IMR-90 (cell line): ENCODE measurements around the gene SP140L. TPM values are rescaled to one million over a fixed set of nuclear protein-coding genes. Genes with fewer than 3 reads are reported as not detected.
A peak's percentile ranks its signal among the peaks of the same experiment; 100 is the strongest.

Source experiments
- ATAC-seq: fragments of 200-7000 bp; cut with Tn5 transposase; 2 replicates; pipeline ENCODE4 v1.9.1; 2020; ENCODE audit warnings: low read depth, mild to moderate bottlenecking, moderate library complexity
- BruUV-seq: library from RNA; stranded (reverse); fragments of 400-500 nt; replicated peaks from 2 replicates; lab custom pipeline; 2021; lab: Mats Ljungman, UMichigan
- CTCF ChIA-PET: fragments of 300-600 bp; formaldehyde crosslinking; extraction: SDS; loops from one replicate; lab custom pipeline; 2021; ENCODE audit warnings: antibody characterized with exemption; lab: Yijun Ruan, JAX
- POLR2A ChIA-PET: fragments of 300-600 bp; sonication (Branson Sonifier 250); formaldehyde crosslinking; loops from one replicate; lab custom pipeline; 2022; ENCODE audit warnings: antibody characterized with exemption; ENCODE audit not compliant: unreplicated experiment; lab: Charles Lee
- DNase-seq: peaks from one replicate; pipeline ENCODE4 v3.0.0; 2013
- H2AFZ ChIP-seq: replicated peaks from 2 replicates; pipeline ENCODE3; 2013; ENCODE audit warnings: low read length, mild to moderate bottlenecking; ENCODE audit not compliant: poor library complexity
- H2AK5ac ChIP-seq: 2 replicates; pipeline ENCODE4 v1.6.1; 2013; ENCODE audit warnings: low read depth, low read length, inconsistent platforms
- H2AK9ac ChIP-seq: replicated peaks from 2 replicates; pipeline ENCODE3; 2013; ENCODE audit warnings: mild to moderate bottlenecking, low read depth, low read length, moderate library complexity; ENCODE audit not compliant: poor library complexity
- H2BK120ac ChIP-seq: 2 replicates; pipeline ENCODE4 v1.6.1; 2013; ENCODE audit warnings: low read depth, low read length, inconsistent platforms
- H2BK15ac ChIP-seq: 3 replicates; pipeline ENCODE4 v1.6.1; 2013; ENCODE audit warnings: low read depth, low read length, inconsistent platforms
- H2BK20ac ChIP-seq: 2 replicates; pipeline ENCODE4 v1.6.1; 2013; ENCODE audit warnings: low read depth, mild to moderate bottlenecking, inconsistent platforms, low read length, moderate library complexity
- H2BK5ac ChIP-seq: 2 replicates; pipeline ENCODE4 v1.6.1; 2013; ENCODE audit warnings: mild to moderate bottlenecking, low read depth, low read length, inconsistent platforms; ENCODE audit not compliant: poor library complexity, severe bottlenecking
- H3K14ac ChIP-seq: replicated peaks from 2 replicates; pipeline ENCODE4 v1.6.1; 2013; ENCODE audit warnings: low read depth, low read length, inconsistent platforms
- H3K18ac ChIP-seq: 2 replicates; pipeline ENCODE4 v1.6.1; 2013; ENCODE audit warnings: low read depth, low read length, control low read depth
- H3K23ac ChIP-seq: 2 replicates; pipeline ENCODE4 v1.6.1; 2013; ENCODE audit warnings: low read depth, low read length, inconsistent platforms
- H3K27ac ChIP-seq: 2 replicates; pipeline ENCODE4 v1.5.1; 2013; ENCODE audit warnings: mild to moderate bottlenecking, control low read depth, low read length; ENCODE audit not compliant: insufficient read depth
- H3K27me3 ChIP-seq: 2 replicates; pipeline ENCODE4 v1.6.1; 2013; ENCODE audit warnings: low read length; ENCODE audit not compliant: control insufficient read depth, insufficient read depth
- H3K36me3 ChIP-seq: 2 replicates; pipeline ENCODE4 v1.6.1; 2013; ENCODE audit warnings: low read length, mixed read lengths; ENCODE audit not compliant: control insufficient read depth, insufficient read depth
- H3K4ac ChIP-seq: 2 replicates; pipeline ENCODE4 v1.6.1; 2013; ENCODE audit warnings: low read depth, low read length, inconsistent platforms
- H3K4me1 ChIP-seq: 2 replicates; pipeline ENCODE4 v1.6.1; 2013; ENCODE audit warnings: low read length, mixed read lengths; ENCODE audit not compliant: control insufficient read depth, insufficient read depth
- H3K4me2 ChIP-seq: 2 replicates; pipeline ENCODE4 v1.6.1; 2013; ENCODE audit warnings: low read depth, mild to moderate bottlenecking, control low read depth, low read length, moderate library complexity
- H3K4me3 ChIP-seq: 2 replicates; pipeline ENCODE4 v1.5.1; 2013; ENCODE audit warnings: low read depth, mild to moderate bottlenecking, control low read depth, low read length, moderate library complexity; ENCODE audit not compliant: insufficient read depth
- H3K56ac ChIP-seq: 2 replicates; pipeline ENCODE4 v1.6.1; 2013; ENCODE audit warnings: low read length, inconsistent platforms; ENCODE audit not compliant: insufficient read depth; ENCODE audit errors: extremely low read depth
- H3K79me1 ChIP-seq, 2 experiments: 2 replicates each; pipeline ENCODE4 v1.6.1; 2013; ENCODE audit warnings: low read length in 2 of 2, inconsistent platforms in 1 of 2, low read depth in 1 of 2
- H3K9ac ChIP-seq: 2 replicates; pipeline ENCODE4 v1.6.1; 2013; ENCODE audit warnings: low read depth, low read length, control low read depth
- H3K9me1 ChIP-seq: 2 replicates; pipeline ENCODE4 v1.6.1; 2013; ENCODE audit warnings: low read length, inconsistent platforms; ENCODE audit not compliant: insufficient read depth
- H3K9me3 ChIP-seq: 2 replicates; pipeline ENCODE4 v1.6.1; 2013; ENCODE audit warnings: low read length; ENCODE audit not compliant: control insufficient read depth, insufficient read depth
- H4K20me1 ChIP-seq: 2 replicates; pipeline ENCODE4 v1.6.1; 2013; ENCODE audit warnings: low read length, inconsistent platforms; ENCODE audit not compliant: insufficient read depth
- H4K5ac ChIP-seq: 2 replicates; pipeline ENCODE4 v1.6.1; 2013; ENCODE audit warnings: mild to moderate bottlenecking, low read depth, low read length, control low read depth
- H4K8ac ChIP-seq, 2 experiments: 2 replicates each; pipeline ENCODE4 v1.6.1; 2013; ENCODE audit warnings: low read depth in 2 of 2, low read length in 2 of 2, control low read depth in 1 of 2, inconsistent platforms in 1 of 2
- H4K91ac ChIP-seq: 2 replicates; pipeline ENCODE4 v1.6.1; 2013; ENCODE audit warnings: low read depth, low read length, inconsistent platforms; ENCODE audit not compliant: insufficient read depth
- CEBPB ChIP-seq: IDR thresholded peaks from 2 replicates; pipeline ENCODE4 v1.6.1; 2012; ENCODE audit warnings: low read depth, low read length, improper control_type of control experiment
- MXI1 ChIP-seq: IDR thresholded peaks from 2 replicates; pipeline ENCODE4 v1.6.1; 2012; ENCODE audit warnings: low read depth, mild to moderate bottlenecking, low read length, moderate library complexity, borderline replicate concordance
- POLR2A ChIP-seq: IDR thresholded peaks from 2 replicates; pipeline ENCODE4 v1.6.1; 2012; ENCODE audit warnings: mild to moderate bottlenecking, low read depth, low read length
- WGBS, 2 experiments: methylation state at CpG; one replicate each; pipeline versions ENCODE4 v1.1.5 to v1.1.7; 2013; ENCODE audit warnings: missing lambda C conversion rate in 2 of 2; ENCODE audit not compliant: insufficient read length in 1 of 2; ENCODE audit errors: extremely low coverage in 2 of 2; 5-methylcytosine and 5-hydroxymethylcytosine counted together
- dilution Hi-C: fragments of 300-500 bp; cut with HindIII; formaldehyde crosslinking; loops from one replicate; pipeline ENCODE4 v1.14.3; 2018; ENCODE audit warnings: low sequenced_read_pairs; ENCODE audit not compliant: unreplicated experiment
- in situ Hi-C: fragments of 300-500 bp; cut with MboI; formaldehyde crosslinking; loops from 3 replicates; pipeline ENCODE4 v1.14.3; 2019; ENCODE audit warnings: low sequenced_read_pairs, inconsistent platforms, mixed read lengths
- intact Hi-C: fragments of 100-400 bp; cut with micrococcal nuclease; formaldehyde crosslinking; loops from 2 replicates; pipeline ENCODE4 v1.10.0; 2022
- polyA plus RNA-seq, 3 experiments: library from polyadenylated mRNA; depleted of rRNA; stranded (reverse); fragments of >200 nt; gene quantifications; 2 replicates each; pipeline ENCODE4 v1.2.3, GENCODE V29; 2012; ENCODE audit warnings: low replicate concordance in 1 of 3
- total RNA-seq: library from RNA; depleted of rRNA; stranded (reverse); fragments of >200 nt; gene quantifications from 2 replicates; pipeline ENCODE4 v1.2.3, GENCODE V29; 2012
- TF ChIP-seq, protein P1 (sequence below): fragments of 150-350 bp; IDR thresholded peaks from 2 replicates; pipeline ENCODE4 v1.6.1; 2017; ENCODE audit warnings: mild to moderate bottlenecking, antibody characterized with exemption, low read length, low read depth

Gene SP140L
- total and polyA plus RNA-seq, 2 of the 4 experiments (the other 2 are of a cell fraction) = 5.4 to 11.2 TPM

DNA sequence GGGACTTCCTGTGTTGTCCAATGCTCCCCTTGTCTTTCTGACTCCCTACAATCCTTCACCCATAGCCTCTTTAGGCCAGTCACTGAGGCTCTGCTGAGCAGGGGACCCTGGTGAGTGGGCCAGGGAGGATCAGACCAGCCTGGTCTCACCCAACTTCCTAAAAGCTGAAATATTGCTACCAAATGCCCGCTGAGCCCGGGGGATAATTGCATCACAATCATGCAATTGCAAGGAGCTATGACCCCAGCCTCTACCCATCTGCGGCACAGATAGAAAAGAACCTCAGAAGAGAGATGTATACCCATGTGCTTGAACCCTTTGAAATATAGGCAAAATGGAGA is 85.3 kb downstream of the SP140L start:
- peaks cover 19% of the 10 kb centered on the region for H3K9me1 ChIP-seq
- no peak overlapping the region; the same call in 1 of the 2 replicates for H3K56ac ChIP-seq
- H2AFZ ChIP-seq = peak overlapping the region; percentile 100
- peak overlapping the region; percentile 83 to 100; a peak in 3 of 4 replicates for H4K8ac ChIP-seq
- peaks cover 13% of the 10 kb centered on the region for H3K4me1 ChIP-seq
- H3K23ac ChIP-seq = peak overlapping the region; percentile 100
- H3K9me3 ChIP-seq = no peaks in the 10 kb centered on the region
- no peaks in the 10 kb centered on the region for H3K27me3 ChIP-seq
- H2BK20ac ChIP-seq = no peak overlapping the region; the same call in 1 of the 2 replicates
- peak overlapping the region; percentile 72 for H3K4me3 ChIP-seq
- peak overlapping the region; percentile 81; the same call in 1 of the 2 replicates for H3K9ac ChIP-seq
- peak overlapping the region; percentile 98; the same call in 1 of the 2 replicates for H2BK120ac ChIP-seq
- dilution Hi-C loops (no loop called here), in situ Hi-C loops (loop anchor here (25.0 kb wide), 1 partner anchor 400 kb away; no protein-coding TSS in a partner anchor), intact Hi-C loops (loop anchor here (5.0 to 10.0 kb wide), 2 partner anchors 198 to 200 kb away; partner anchors contain the start of gene SP110)
- H4K91ac ChIP-seq = no peak overlapping the region
- ChIA-PET CTCF (no interaction called here), POLR2A (interaction anchor here (0.6 kb wide), 1 partner anchor 10 kb away, joined by 3 read pairs; no protein-coding TSS in a partner anchor)
- H3K4ac ChIP-seq = peak overlapping the region; percentile 99
- no peaks in the 10 kb centered on the region for H4K20me1 ChIP-seq
- WGBS, 2 experiments = no CpG with 5 or more reads among the region's 3 CpGs
- DNase-seq = no peak
- peak overlapping the region; percentile 99 for H3K14ac ChIP-seq
- peak overlapping the region; percentile 96; the same call in 1 of the 3 replicates for H2BK15ac ChIP-seq
- no TSS peak for BruUV-seq
- no peaks in the 10 kb centered on the region for H3K36me3 ChIP-seq
- peak overlapping the region; percentile 89 for H2AK9ac ChIP-seq
- peak overlapping the region; percentile 76 for H4K5ac ChIP-seq
- peak overlapping the region; percentile 82 for H3K27ac ChIP-seq
- peak overlapping the region; percentile 77 for H3K4me2 ChIP-seq
- ATAC-seq = peak; percentile 1; the same call in 1 of the 2 replicates
- peaks cover 7 to 33% of the 10 kb centered on the region in 2 experiments; a peak in 2 of 4 replicates for H3K79me1 ChIP-seq
- TF ChIP-seq, protein P1, sequence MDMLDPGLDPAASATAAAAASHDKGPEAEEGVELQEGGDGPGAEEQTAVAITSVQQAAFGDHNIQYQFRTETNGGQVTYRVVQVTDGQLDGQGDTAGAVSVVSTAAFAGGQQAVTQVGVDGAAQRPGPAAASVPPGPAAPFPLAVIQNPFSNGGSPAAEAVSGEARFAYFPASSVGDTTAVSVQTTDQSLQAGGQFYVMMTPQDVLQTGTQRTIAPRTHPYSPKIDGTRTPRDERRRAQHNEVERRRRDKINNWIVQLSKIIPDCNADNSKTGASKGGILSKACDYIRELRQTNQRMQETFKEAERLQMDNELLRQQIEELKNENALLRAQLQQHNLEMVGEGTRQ = no peak
- TF ChIP-seq MXI1 = no peak
- TF ChIP-seq CEBPB = 0 out of 2 replicates have a peak, but pooled peaks have one; percentile 6
- TF ChIP-seq POLR2A = no peak
- peak overlapping the region; percentile 66; the same call in 1 of the 2 replicates for H3K18ac ChIP-seq
- H2AK5ac ChIP-seq = no peak overlapping the region; the same call in 1 of the 2 replicates
- H2BK5ac ChIP-seq = no peak overlapping the region
